Measurements from ENCODE around the gene MCUB.

GRCh38 chr4:109733728-109734127 is 173.7 kb downstream of the MCUB start:
- no peak for TF ChIP-seq TAF1 (IDR thresholded peaks at IDR 0.05; ENCODE audit: borderline replicate concordance, low read depth, low read length)
- TF ChIP-seq POLR2AphosphoS5 (IDR thresholded peaks at IDR 0.05; ENCODE audit: low read depth, low read length), result no peak
- TF ChIP-seq POLR2A (IDR thresholded peaks at IDR 0.05; ENCODE audit: low read depth, low read length), result no peak
